ENCODE data around the gene ARHGAP8.

- no peak for TF ChIP-seq POLR2A (IDR thresholded peaks at IDR 0.05)
- no peak for TF ChIP-seq CTCF (IDR thresholded peaks at IDR 0.05)
Observed at GRCh38 chr22:44730490-44731356, 21.7 kb upstream of the ARHGAP8 start.

Measured in body of pancreas (tissue), 4 donors.